ENCODE data around the gene CAD.

GRCh38 chr2:27219091-27219490 is 1.9 kb downstream of the CAD start:
- no peak for TF ChIP-seq EZH2phosphoT487 (IDR thresholded peaks at IDR 0.05; ENCODE audit: insufficient read depth, low read depth)
- TF ChIP-seq EZH2 (IDR thresholded peaks at IDR 0.05; ENCODE audit: insufficient read depth, poor library complexity, severe bottlenecking) = no peak

Data from GM23248 (cell line).